GM19455 (cell line): ENCODE measurements around the gene ACTN4.
"Not testable (repeated sequence)": the region's sequence is repeated elsewhere in the genome, so short reads cannot be mapped to it uniquely, and the experiment has no call there.

ENCODE experiments used
- ATAC-seq: cut with Tn5 transposase; IDR thresholded peaks from one replicate; pipeline ENCODE4 v1.9.1; 2021; ENCODE audit not compliant: unreplicated experiment

ACTN4 gene

GRCh38 chr19:38761884-38762389 is 114.5 kb downstream of the ACTN4 start:
- not testable (repeated sequence) for ATAC-seq

- no peak for ATAC-seq
Observed at GRCh38 chr19:38763795-38764220, 116.4 kb downstream of the ACTN4 start.

- no peak for ATAC-seq
Observed at GRCh38 chr19:38765214-38765613, 117.8 kb downstream of the ACTN4 start.

- ATAC-seq, result no peak
Observed at GRCh38 chr19:38766276-38767047, 119.0 kb downstream of the ACTN4 start.

GRCh38 chr19:38769635-38770211 is 122.3 kb downstream of the ACTN4 start:
- no peak for ATAC-seq

GRCh38 chr19:38770228-38770948 is 122.9 kb downstream of the ACTN4 start:
- ATAC-seq, result not testable (repeated sequence)

GRCh38 chr19:38770949-38771275 is 123.5 kb downstream of the ACTN4 start:
- ATAC-seq, result not testable (repeated sequence)

- ATAC-seq, result not testable (repeated sequence)
Observed at GRCh38 chr19:38771569-38771968, 124.1 kb downstream of the ACTN4 start.

- ATAC-seq, result no peak
Observed at GRCh38 chr19:38773469-38774177, 126.2 kb downstream of the ACTN4 start, which contains the start of gene LGALS7. TSS of gene LGALS7 (minus strand) at chr19:38773517. CDS start at chr19:38773492, 25 bp downstream.

- ATAC-seq, result no peak
Observed at GRCh38 chr19:38774181-38774950, 126.9 kb downstream of the ACTN4 start.

GRCh38 chr19:38778733-38779132 is 131.3 kb downstream of the ACTN4 start:
- ATAC-seq, result no peak

- no peak for ATAC-seq
Observed at GRCh38 chr19:38780443-38780842, 133.0 kb downstream of the ACTN4 start.

GRCh38 chr19:38781058-38781457 is 133.6 kb downstream of the ACTN4 start:
- no peak for ATAC-seq
